Cardiac muscle cell (in vitro differentiated cells and primary cell): ENCODE results near the gene PAX8. TPM values are rescaled to one million over a fixed set of nuclear protein-coding genes. Genes with fewer than 3 reads are reported as not detected.

Source experiments
- DNase-seq, 2 donors: peaks; one replicate each; pipeline versions ENCODE4 v3.0.0 to v3.0.0-alpha.2; 2010 to 2017; ENCODE audit warnings: low read depth in 1 of 2, low spot score in 1 of 2
- H3K27ac ChIP-seq: fragments of 200-600 bp; sonication (generic); 2 replicates; pipeline ENCODE4 v1.5.1; 2016
- H3K27me3 ChIP-seq: fragments of 200-600 bp; sonication (generic); 2 replicates; pipeline ENCODE4 v1.6.0; 2016; ENCODE audit warnings: control low read depth
- H3K36me3 ChIP-seq: fragments of 200-600 bp; sonication (generic); 2 replicates; pipeline ENCODE4 v1.5.1; 2016; ENCODE audit warnings: control low read depth
- H3K4me1 ChIP-seq: fragments of 200-600 bp; sonication (generic); 2 replicates; pipeline ENCODE4 v1.8.1; 2017; ENCODE audit warnings: low read depth, mild to moderate bottlenecking, mixed run types
- H3K4me3 ChIP-seq: fragments of 200-600 bp; sonication (generic); 2 replicates; pipeline ENCODE4 v1.5.1; 2016; ENCODE audit warnings: mild to moderate bottlenecking
- H3K9me3 ChIP-seq: fragments of 200-600 bp; sonication (generic); 2 replicates; pipeline ENCODE4 v1.5.1; 2017; ENCODE audit warnings: low read depth, mild to moderate bottlenecking, control low read depth
- CTCF ChIP-seq: IDR thresholded peaks from 2 replicates; pipeline ENCODE4 v1.5.1; 2012; ENCODE audit warnings: low read depth, mild to moderate bottlenecking, low read length
- polyA plus RNA-seq: library from polyadenylated mRNA; unstranded; fragments of >200 nt; fragmentation: Nextera tagmentation; extraction: Ambion mirVana; gene quantifications from 2 replicates; pipeline ENCODE4 v1.2.1, GENCODE V29; 2016
- total RNA-seq: library from RNA; depleted of rRNA; stranded (reverse); fragments of >200 nt; gene quantifications from 2 replicates; pipeline ENCODE4 v1.2.3, GENCODE V29; 2016

The PAX8 gene
- total and polyA plus RNA-seq, 2 experiments from 2014 or later = not detected

GRCh38 chr2:113284476-113284875 lies 5.8 kb upstream of the PAX8 start:
- no peak overlapping the region for H3K4me3 ChIP-seq

GRCh38 chr2:113283704-113284284 lies 5.1 kb upstream of the PAX8 start:
- peaks cover 78% of the 10 kb centered on the region for H3K27me3 ChIP-seq
- no peaks in the 10 kb centered on the region for H3K36me3 ChIP-seq
- no peaks in the 10 kb centered on the region for H3K4me1 ChIP-seq
- H3K27ac ChIP-seq = no peak overlapping the region
- no peak for TF ChIP-seq CTCF
- no peak overlapping the region for H3K4me3 ChIP-seq
- no peaks in the 10 kb centered on the region for H3K9me3 ChIP-seq
- peak in 1 of 2 donors; percentile 81 for DNase-seq

More at GRCh38 chr2:113284476-113284875, 5.8 kb upstream of the PAX8 start:
- Histone ChIP-seq H3K27ac (no peak overlapping the region), H3K36me3 (no peaks in the 10 kb centered on the region), H3K27me3 (peaks cover 78% of the 10 kb centered on the region), H3K4me1 (no peaks in the 10 kb centered on the region), H3K9me3 (no peaks in the 10 kb centered on the region)
- TF ChIP-seq CTCF = no peak
- DNase-seq = peak in 1 of 2 donors; percentile 16

GRCh38 chr2:113282747-113283533 lies 4.2 kb upstream of the PAX8 start:
- TF ChIP-seq CTCF = peak; percentile 15
- H3K27me3 ChIP-seq = peaks cover 81% of the 10 kb centered on the region
- H3K36me3 ChIP-seq = no peaks in the 10 kb centered on the region
- no peak overlapping the region for H3K4me3 ChIP-seq
- no peaks in the 10 kb centered on the region for H3K9me3 ChIP-seq
- no peaks in the 10 kb centered on the region for H3K4me1 ChIP-seq
- DNase-seq = peak in 1 of 2 donors; percentile 14
- no peak overlapping the region for H3K27ac ChIP-seq

- Histone ChIP-seq H3K27me3 (peaks cover 81% of the 10 kb centered on the region), H3K36me3 (no peaks in the 10 kb centered on the region), H3K4me3 (no peak overlapping the region), H3K27ac (no peak overlapping the region), H3K9me3 (no peaks in the 10 kb centered on the region), H3K4me1 (peaks cover 6% of the 10 kb centered on the region)
- DNase-seq = peak in 1 of 2 donors; percentile 13
- TF ChIP-seq CTCF = no peak
These were observed 3.4 kb upstream of the PAX8 start for GRCh38 chr2:113281910-113282746.

- no peak overlapping the region for H3K4me3 ChIP-seq
- no peak for TF ChIP-seq CTCF
- peaks cover 6% of the 10 kb centered on the region for H3K4me1 ChIP-seq
- H3K27ac ChIP-seq = no peak overlapping the region
- peaks cover 100% of the 10 kb centered on the region for H3K27me3 ChIP-seq
- no peaks in the 10 kb centered on the region for H3K36me3 ChIP-seq
- H3K9me3 ChIP-seq = no peaks in the 10 kb centered on the region
- no peak for DNase-seq
These were observed 514 bp downstream of the PAX8 start for GRCh38 chr2:113278073-113278741.
